Measurements from ENCODE around the gene CUL4B.
"Not testable (repeated sequence)": the region's sequence is repeated elsewhere in the genome, so short reads cannot be mapped to it uniquely, and the experiment has no call there.

Gene CUL4B

DNA sequence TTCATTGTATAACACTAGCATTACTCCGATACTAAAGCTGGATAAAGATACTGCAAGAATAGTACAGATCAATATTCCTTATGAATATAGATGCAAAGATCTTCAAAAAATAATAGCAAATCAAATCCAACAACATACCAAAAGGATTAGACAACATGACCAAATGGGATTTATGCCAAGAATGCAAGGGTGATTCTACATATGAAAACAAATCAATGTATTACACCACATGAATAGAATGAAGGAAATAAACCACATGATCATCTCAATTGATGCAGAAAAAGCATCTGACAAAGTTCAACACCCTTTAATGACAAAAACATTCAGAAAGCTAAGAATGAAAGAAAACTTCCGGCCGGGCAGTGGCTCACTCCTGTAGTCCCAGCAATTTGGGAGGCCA lies 42.8 kb downstream of the CUL4B start:
- H3K4me3 ChIP-seq (ENCODE audit: low read depth, low read length): no peak overlapping the region
- H3K27ac ChIP-seq (ENCODE audit: low read depth, low read length): no peak overlapping the region
- H3K9ac ChIP-seq (ENCODE audit: low read depth, low read length): no peak overlapping the region
- peaks cover 10% of the 10 kb centered on the region for H3K4me1 ChIP-seq (ENCODE audit: control insufficient read depth, insufficient read depth, low read length)
- no peaks in the 10 kb centered on the region for H3K9me3 ChIP-seq (ENCODE audit: control insufficient read depth, insufficient read depth, low read length)
- no peaks in the 10 kb centered on the region for H3K27me3 ChIP-seq (ENCODE audit: control insufficient read depth, insufficient read depth, low read length)
- H3K36me3 ChIP-seq (ENCODE audit: control insufficient read depth, insufficient read depth, low read length): 0 out of 2 replicates have a peak, but pooled peaks cover 2% of the 10 kb centered on the region

DNA sequence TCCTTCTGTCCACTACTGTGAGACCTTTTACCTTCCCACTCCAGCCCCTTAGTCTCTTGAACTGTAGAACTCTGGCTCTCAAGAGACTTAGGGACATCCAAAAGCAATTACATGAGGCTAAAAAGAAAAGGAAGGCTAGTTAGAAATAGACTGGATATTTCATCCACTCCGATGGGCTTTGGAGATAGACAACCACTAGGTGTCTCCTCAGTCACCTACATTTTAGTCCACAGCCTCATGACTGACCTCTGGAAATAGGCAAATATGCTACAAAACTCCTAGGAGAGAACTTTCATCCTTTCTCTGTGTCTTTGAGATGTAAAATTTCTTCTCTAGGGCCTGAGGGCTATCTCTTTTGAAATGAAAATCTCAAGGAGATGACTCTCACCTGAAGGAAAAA lies 46.5 kb downstream of the CUL4B start:
- Histone ChIP-seq H3K27me3 (ENCODE audit: control insufficient read depth, insufficient read depth, low read length) (no peaks in the 10 kb centered on the region), H3K4me3 (ENCODE audit: low read depth, low read length) (no peak overlapping the region), H3K9ac (ENCODE audit: low read depth, low read length) (no peak overlapping the region), H3K4me1 (ENCODE audit: control insufficient read depth, insufficient read depth, low read length) (peaks cover 14% of the 10 kb centered on the region), H3K36me3 (ENCODE audit: control insufficient read depth, insufficient read depth, low read length) (0 out of 2 replicates have a peak, but pooled peaks cover 2% of the 10 kb centered on the region), H3K27ac (ENCODE audit: low read depth, low read length) (peak overlapping the region; percentile 65), H3K9me3 (ENCODE audit: control insufficient read depth, insufficient read depth, low read length) (no peaks in the 10 kb centered on the region)

GRCh38 chrX:120512627-120513026 lies 48.1 kb downstream of the CUL4B start:
- H3K4me1 ChIP-seq (ENCODE audit: control insufficient read depth, insufficient read depth, low read length): peaks cover 14% of the 10 kb centered on the region
- no peak overlapping the region for H3K9ac ChIP-seq (ENCODE audit: low read depth, low read length)
- H3K27ac ChIP-seq (ENCODE audit: low read depth, low read length): no peak overlapping the region
- no peaks in the 10 kb centered on the region for H3K36me3 ChIP-seq (ENCODE audit: control insufficient read depth, insufficient read depth, low read length)
- no peaks in the 10 kb centered on the region for H3K9me3 ChIP-seq (ENCODE audit: control insufficient read depth, insufficient read depth, low read length)
- no peaks in the 10 kb centered on the region for H3K27me3 ChIP-seq (ENCODE audit: control insufficient read depth, insufficient read depth, low read length)
- no peak overlapping the region for H3K4me3 ChIP-seq (ENCODE audit: low read depth, low read length)

GRCh38 chrX:120512222-120512621 lies 48.5 kb downstream of the CUL4B start:
- Histone ChIP-seq H3K4me3 (ENCODE audit: low read depth, low read length) (no peak overlapping the region), H3K27ac (ENCODE audit: low read depth, low read length) (no peak overlapping the region), H3K27me3 (ENCODE audit: control insufficient read depth, insufficient read depth, low read length) (no peaks in the 10 kb centered on the region), H3K4me1 (ENCODE audit: control insufficient read depth, insufficient read depth, low read length) (peaks cover 14% of the 10 kb centered on the region), H3K9me3 (ENCODE audit: control insufficient read depth, insufficient read depth, low read length) (no peaks in the 10 kb centered on the region), H3K36me3 (ENCODE audit: control insufficient read depth, insufficient read depth, low read length) (no peaks in the 10 kb centered on the region), H3K9ac (ENCODE audit: low read depth, low read length) (no peak overlapping the region)

DNA sequence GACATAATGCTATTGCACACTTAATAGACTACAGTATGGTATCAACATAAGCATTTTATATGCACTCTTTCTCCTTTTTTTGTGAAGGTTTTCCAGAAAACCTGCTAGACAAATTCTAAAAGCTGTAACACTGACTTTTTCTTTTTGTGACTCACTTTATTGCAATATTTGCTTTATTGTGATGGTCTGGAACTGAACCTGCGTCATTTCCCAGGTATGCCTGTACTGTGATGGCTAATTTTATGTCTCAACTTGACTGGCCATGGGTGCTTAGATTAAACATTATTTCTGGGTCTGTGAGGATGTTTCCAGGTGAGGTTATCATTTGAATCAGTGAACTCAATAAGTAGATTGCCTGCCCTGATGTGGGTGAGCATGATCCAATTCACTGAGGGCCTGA lies 56.2 kb downstream of the CUL4B start:
- Histone ChIP-seq H3K27me3 (ENCODE audit: control insufficient read depth, insufficient read depth, low read length) (no peaks in the 10 kb centered on the region), H3K27ac (ENCODE audit: low read depth, low read length) (no peak overlapping the region), H3K9me3 (ENCODE audit: control insufficient read depth, insufficient read depth, low read length) (no peaks in the 10 kb centered on the region), H3K36me3 (ENCODE audit: control insufficient read depth, insufficient read depth, low read length) (no peaks in the 10 kb centered on the region), H3K9ac (ENCODE audit: low read depth, low read length) (no peak overlapping the region), H3K4me3 (ENCODE audit: low read depth, low read length) (no peak overlapping the region), H3K4me1 (ENCODE audit: control insufficient read depth, insufficient read depth, low read length) (no peaks in the 10 kb centered on the region)

DNA sequence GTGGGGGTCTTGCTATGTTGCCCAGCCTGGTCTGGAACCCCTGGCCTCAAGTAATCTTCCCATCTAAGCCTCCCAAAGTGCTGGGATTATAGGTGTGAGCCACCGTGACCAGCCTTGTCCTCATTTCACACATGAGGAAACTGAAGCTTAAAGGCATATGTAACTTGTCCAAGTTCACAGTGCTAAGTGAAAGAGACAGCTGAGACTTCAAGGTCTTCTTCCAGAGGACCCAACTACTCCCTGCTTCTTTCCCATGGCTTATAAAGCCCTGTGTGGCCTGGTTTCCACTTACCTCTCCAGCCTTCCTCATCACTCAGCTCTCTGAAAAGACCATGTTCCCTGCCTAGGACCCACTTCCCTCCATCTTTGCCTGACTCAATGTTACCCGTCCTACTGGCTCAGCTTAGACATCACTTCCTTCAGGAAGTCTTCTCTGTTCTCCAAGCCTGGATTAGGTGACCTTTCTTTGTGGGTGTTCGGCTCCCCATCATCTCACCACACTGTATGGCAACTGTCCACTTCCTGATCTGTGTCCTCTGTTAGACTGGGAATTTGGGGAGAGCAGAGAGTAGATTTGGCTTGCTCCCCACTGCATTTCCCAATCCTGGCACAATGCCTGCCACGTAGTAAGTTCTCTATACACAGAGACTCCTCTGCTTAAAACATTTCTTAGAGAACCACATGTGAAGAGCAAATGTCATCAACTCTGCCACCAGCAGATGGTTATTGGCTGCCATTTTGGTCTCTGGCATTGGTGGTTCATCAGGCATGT lies 61.3 kb downstream of the CUL4B start:
- H3K4me3 ChIP-seq (ENCODE audit: low read depth, low read length): no peak overlapping the region
- H3K9ac ChIP-seq (ENCODE audit: low read depth, low read length): no peak overlapping the region
- H3K4me1 ChIP-seq (ENCODE audit: control insufficient read depth, insufficient read depth, low read length): no peaks in the 10 kb centered on the region
- no peaks in the 10 kb centered on the region for H3K27me3 ChIP-seq (ENCODE audit: control insufficient read depth, insufficient read depth, low read length)
- no peaks in the 10 kb centered on the region for H3K36me3 ChIP-seq (ENCODE audit: control insufficient read depth, insufficient read depth, low read length)
- H3K27ac ChIP-seq (ENCODE audit: low read depth, low read length): no peak overlapping the region
- no peaks in the 10 kb centered on the region for H3K9me3 ChIP-seq (ENCODE audit: control insufficient read depth, insufficient read depth, low read length)

DNA sequence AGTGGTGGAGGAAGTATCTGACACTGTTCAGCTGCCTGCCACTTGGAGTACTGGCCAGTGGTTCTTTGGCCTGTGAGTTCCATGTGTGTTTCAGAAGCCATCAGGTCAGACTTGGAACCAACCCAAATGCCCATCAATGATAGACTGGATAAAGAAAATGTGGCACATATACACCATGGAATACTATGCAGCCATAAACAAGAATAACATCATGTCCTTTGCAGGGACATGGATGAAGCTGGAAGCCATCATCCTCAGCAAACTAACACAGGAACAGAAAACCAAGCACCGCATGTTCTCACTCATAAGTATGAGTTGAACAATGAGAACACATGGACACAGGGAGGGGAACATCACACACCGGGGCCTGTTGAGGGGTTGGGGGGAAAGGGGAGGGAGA lies 70.6 kb downstream of the CUL4B start:
- H3K27ac ChIP-seq (ENCODE audit: low read depth, low read length); H3K9ac ChIP-seq (ENCODE audit: low read depth, low read length); H3K4me3 ChIP-seq (ENCODE audit: low read depth, low read length); H3K9me3 ChIP-seq (ENCODE audit: control insufficient read depth, insufficient read depth, low read length); H3K4me1 ChIP-seq (ENCODE audit: control insufficient read depth, insufficient read depth, low read length); H3K27me3 ChIP-seq (ENCODE audit: control insufficient read depth, insufficient read depth, low read length); H3K36me3 ChIP-seq (ENCODE audit: control insufficient read depth, insufficient read depth, low read length): not testable (repeated sequence)

DNA sequence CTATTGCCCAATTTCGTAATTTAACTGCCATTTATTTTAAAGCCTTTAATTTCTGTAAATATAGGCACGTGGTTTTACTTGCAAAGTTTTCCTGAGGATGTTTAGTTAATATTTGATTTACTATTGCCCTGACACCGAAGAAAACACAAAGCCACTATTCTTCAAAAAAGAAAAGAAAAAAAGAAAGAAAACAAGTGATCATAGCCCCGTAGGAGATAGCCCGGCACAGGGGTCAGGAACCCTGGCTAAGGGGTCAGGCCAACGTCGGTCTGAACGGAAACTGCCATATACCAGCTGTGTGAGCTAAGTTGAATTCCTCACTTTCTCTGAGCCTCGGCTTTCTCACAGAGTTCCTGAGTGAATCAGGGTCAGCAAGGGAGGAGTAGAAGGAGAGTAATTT lies 74.0 kb downstream of the CUL4B start:
- H3K36me3 ChIP-seq (ENCODE audit: control insufficient read depth, insufficient read depth, low read length): no peaks in the 10 kb centered on the region
- no peak overlapping the region for H3K27ac ChIP-seq (ENCODE audit: low read depth, low read length)
- H3K9me3 ChIP-seq (ENCODE audit: control insufficient read depth, insufficient read depth, low read length): no peaks in the 10 kb centered on the region
- no peaks in the 10 kb centered on the region for H3K27me3 ChIP-seq (ENCODE audit: control insufficient read depth, insufficient read depth, low read length)
- H3K9ac ChIP-seq (ENCODE audit: low read depth, low read length): no peak overlapping the region
- peaks cover 4% of the 10 kb centered on the region; the same call in 1 of the 2 replicates for H3K4me1 ChIP-seq (ENCODE audit: control insufficient read depth, insufficient read depth, low read length)
- no peak overlapping the region for H3K4me3 ChIP-seq (ENCODE audit: low read depth, low read length)

GRCh38 chrX:120485638-120486520 lies 74.9 kb downstream of the CUL4B start:
- H3K36me3 ChIP-seq (ENCODE audit: control insufficient read depth, insufficient read depth, low read length): no peaks in the 10 kb centered on the region
- H3K27ac ChIP-seq (ENCODE audit: low read depth, low read length): peak overlapping the region; percentile 84
- no peaks in the 10 kb centered on the region for H3K9me3 ChIP-seq (ENCODE audit: control insufficient read depth, insufficient read depth, low read length)
- H3K4me3 ChIP-seq (ENCODE audit: low read depth, low read length): peak overlapping the region; percentile 56
- H3K9ac ChIP-seq (ENCODE audit: low read depth, low read length): peak overlapping the region; percentile 61
- no peaks in the 10 kb centered on the region for H3K27me3 ChIP-seq (ENCODE audit: control insufficient read depth, insufficient read depth, low read length)
- H3K4me1 ChIP-seq (ENCODE audit: control insufficient read depth, insufficient read depth, low read length): peaks cover 4% of the 10 kb centered on the region; the same call in 1 of the 2 replicates

- peak overlapping the region; percentile 61; the same call in 1 of the 2 replicates for H3K9ac ChIP-seq (ENCODE audit: low read depth, low read length)
- peak overlapping the region; percentile 56 for H3K4me3 ChIP-seq (ENCODE audit: low read depth, low read length)
- no peaks in the 10 kb centered on the region for H3K27me3 ChIP-seq (ENCODE audit: control insufficient read depth, insufficient read depth, low read length)
- H3K4me1 ChIP-seq (ENCODE audit: control insufficient read depth, insufficient read depth, low read length): peaks cover 4% of the 10 kb centered on the region; the same call in 1 of the 2 replicates
- no peaks in the 10 kb centered on the region for H3K9me3 ChIP-seq (ENCODE audit: control insufficient read depth, insufficient read depth, low read length)
- no peaks in the 10 kb centered on the region for H3K36me3 ChIP-seq (ENCODE audit: control insufficient read depth, insufficient read depth, low read length)
- H3K27ac ChIP-seq (ENCODE audit: low read depth, low read length): peak overlapping the region; percentile 84
Observed at GRCh38 chrX:120485315-120485637, 75.5 kb downstream of the CUL4B start.

- Histone ChIP-seq H3K4me1 (ENCODE audit: control insufficient read depth, insufficient read depth, low read length) (no peaks in the 10 kb centered on the region), H3K27me3 (ENCODE audit: control insufficient read depth, insufficient read depth, low read length) (peaks cover 4% of the 10 kb centered on the region; the same call in 1 of the 2 replicates), H3K9ac (ENCODE audit: low read depth, low read length) (no peak overlapping the region), H3K36me3 (ENCODE audit: control insufficient read depth, insufficient read depth, low read length) (no peaks in the 10 kb centered on the region), H3K4me3 (ENCODE audit: low read depth, low read length) (no peak overlapping the region), H3K9me3 (ENCODE audit: control insufficient read depth, insufficient read depth, low read length) (no peaks in the 10 kb centered on the region), H3K27ac (ENCODE audit: low read depth, low read length) (no peak overlapping the region)
Observed at GRCh38 chrX:120477453-120477852, 83.3 kb downstream of the CUL4B start.
